Parathyroid adenoma (tissue), 2 donors: ENCODE measurements around the gene DCTPP1.
"Not testable (repeated sequence)": the region's sequence is repeated elsewhere in the genome, so short reads cannot be mapped to it uniquely, and the experiment has no call there.

ENCODE experiments used
- H2AFZ ChIP-seq: fragments of 300-600 bp; sonication (generic); one replicate; pipeline ENCODE4 v1.7.0; 2017; ENCODE audit warnings: antibody characterized with exemption, mild to moderate bottlenecking
- H3K27ac ChIP-seq: fragments of 300-600 bp; sonication (generic); one replicate; pipeline ENCODE4 v1.7.0; 2017
- H3K27me3 ChIP-seq: fragments of 300-600 bp; sonication (generic); one replicate; pipeline ENCODE4 v1.7.0; 2017; ENCODE audit warnings: low read length; ENCODE audit not compliant: control insufficient read depth, insufficient read depth
- H3K36me3 ChIP-seq: fragments of 300-600 bp; sonication (generic); one replicate; pipeline ENCODE4 v1.7.0; 2017; ENCODE audit warnings: low read length; ENCODE audit not compliant: control insufficient read depth, insufficient read depth
- H3K4me1 ChIP-seq: fragments of 300-600 bp; sonication (generic); one replicate; pipeline ENCODE4 v1.7.0; 2017; ENCODE audit warnings: control low read depth
- H3K4me2 ChIP-seq: fragments of 300-600 bp; sonication (generic); one replicate; pipeline ENCODE4 v1.7.0; 2017; ENCODE audit warnings: low read length
- H3K4me3 ChIP-seq: fragments of 300-600 bp; sonication (generic); one replicate; pipeline ENCODE4 v1.7.0; 2017; ENCODE audit warnings: low read depth, low read length
- H3K79me2 ChIP-seq: fragments of 300-600 bp; sonication (generic); one replicate; pipeline ENCODE4 v1.7.0; 2017; ENCODE audit warnings: control low read depth
- H3K9ac ChIP-seq: fragments of 300-600 bp; sonication (generic); one replicate; pipeline ENCODE4 v1.7.0; 2017; ENCODE audit warnings: mild to moderate bottlenecking
- H3K9me3 ChIP-seq: fragments of 300-600 bp; sonication (generic); one replicate; pipeline ENCODE4 v1.7.0; 2017; ENCODE audit warnings: low read length; ENCODE audit not compliant: control insufficient read depth
- TF ChIP-seq, protein P1 (sequence below): fragments of 300-600 bp; sonication (generic); IDR thresholded peaks from one replicate; pipeline ENCODE4 v1.7.0; 2017; ENCODE audit warnings: antibody characterized with exemption, mild to moderate bottlenecking
- donor health status: primary hyperparathyroidism.

Gene DCTPP1

DNA sequence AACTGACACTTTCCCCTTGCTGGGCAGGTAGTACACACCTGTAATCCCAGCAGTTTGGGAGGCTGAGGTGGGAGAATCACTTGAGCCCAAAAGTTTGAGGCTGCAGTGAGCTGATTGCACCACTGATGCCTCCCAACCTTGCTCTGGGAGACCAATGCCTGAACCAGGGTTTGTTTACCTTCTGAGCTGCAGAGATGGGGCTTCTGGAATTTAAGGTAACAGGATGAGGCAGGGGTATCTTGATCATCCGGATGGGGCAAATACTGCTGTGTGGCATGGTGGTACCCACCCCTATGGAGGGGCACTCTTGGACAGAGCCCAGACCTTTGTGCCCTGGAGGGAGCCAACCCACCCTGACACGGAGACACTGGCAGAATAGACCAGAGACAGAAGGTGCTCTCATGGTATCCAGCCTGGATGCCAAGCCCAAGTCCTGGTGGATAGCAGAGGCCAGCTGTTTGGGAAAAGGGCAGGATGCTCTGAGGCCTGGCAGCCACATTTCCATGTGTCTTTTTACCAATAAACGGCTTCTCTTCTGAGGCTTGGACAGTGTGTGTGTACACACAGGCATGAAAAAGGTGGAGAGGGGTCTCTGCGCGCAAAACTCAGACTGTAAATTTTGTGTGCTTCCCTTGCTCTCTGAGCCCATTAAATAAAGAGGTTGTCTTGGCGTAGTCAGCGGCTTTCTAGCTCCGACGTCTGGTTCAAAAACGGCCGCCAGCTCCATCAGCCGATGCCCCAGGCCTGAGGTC lies 30.2 kb downstream of the DCTPP1 start:
- peak overlapping the region; percentile 84 for H2AFZ ChIP-seq
- peak overlapping the region; percentile 67 for H3K4me2 ChIP-seq
- TF ChIP-seq, protein P1, sequence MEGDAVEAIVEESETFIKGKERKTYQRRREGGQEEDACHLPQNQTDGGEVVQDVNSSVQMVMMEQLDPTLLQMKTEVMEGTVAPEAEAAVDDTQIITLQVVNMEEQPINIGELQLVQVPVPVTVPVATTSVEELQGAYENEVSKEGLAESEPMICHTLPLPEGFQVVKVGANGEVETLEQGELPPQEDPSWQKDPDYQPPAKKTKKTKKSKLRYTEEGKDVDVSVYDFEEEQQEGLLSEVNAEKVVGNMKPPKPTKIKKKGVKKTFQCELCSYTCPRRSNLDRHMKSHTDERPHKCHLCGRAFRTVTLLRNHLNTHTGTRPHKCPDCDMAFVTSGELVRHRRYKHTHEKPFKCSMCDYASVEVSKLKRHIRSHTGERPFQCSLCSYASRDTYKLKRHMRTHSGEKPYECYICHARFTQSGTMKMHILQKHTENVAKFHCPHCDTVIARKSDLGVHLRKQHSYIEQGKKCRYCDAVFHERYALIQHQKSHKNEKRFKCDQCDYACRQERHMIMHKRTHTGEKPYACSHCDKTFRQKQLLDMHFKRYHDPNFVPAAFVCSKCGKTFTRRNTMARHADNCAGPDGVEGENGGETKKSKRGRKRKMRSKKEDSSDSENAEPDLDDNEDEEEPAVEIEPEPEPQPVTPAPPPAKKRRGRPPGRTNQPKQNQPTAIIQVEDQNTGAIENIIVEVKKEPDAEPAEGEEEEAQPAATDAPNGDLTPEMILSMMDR: no peak
- H3K79me2 ChIP-seq: no peaks in the 10 kb centered on the region
- H3K27me3 ChIP-seq: no peaks in the 10 kb centered on the region
- peak overlapping the region; percentile 69 for H3K4me3 ChIP-seq
- peaks cover 15% of the 10 kb centered on the region for H3K4me1 ChIP-seq
- no peaks in the 10 kb centered on the region for H3K36me3 ChIP-seq
- H3K9ac ChIP-seq: no peak overlapping the region
- peak overlapping the region; percentile 67 for H3K27ac ChIP-seq
- no peaks in the 10 kb centered on the region for H3K9me3 ChIP-seq

DNA sequence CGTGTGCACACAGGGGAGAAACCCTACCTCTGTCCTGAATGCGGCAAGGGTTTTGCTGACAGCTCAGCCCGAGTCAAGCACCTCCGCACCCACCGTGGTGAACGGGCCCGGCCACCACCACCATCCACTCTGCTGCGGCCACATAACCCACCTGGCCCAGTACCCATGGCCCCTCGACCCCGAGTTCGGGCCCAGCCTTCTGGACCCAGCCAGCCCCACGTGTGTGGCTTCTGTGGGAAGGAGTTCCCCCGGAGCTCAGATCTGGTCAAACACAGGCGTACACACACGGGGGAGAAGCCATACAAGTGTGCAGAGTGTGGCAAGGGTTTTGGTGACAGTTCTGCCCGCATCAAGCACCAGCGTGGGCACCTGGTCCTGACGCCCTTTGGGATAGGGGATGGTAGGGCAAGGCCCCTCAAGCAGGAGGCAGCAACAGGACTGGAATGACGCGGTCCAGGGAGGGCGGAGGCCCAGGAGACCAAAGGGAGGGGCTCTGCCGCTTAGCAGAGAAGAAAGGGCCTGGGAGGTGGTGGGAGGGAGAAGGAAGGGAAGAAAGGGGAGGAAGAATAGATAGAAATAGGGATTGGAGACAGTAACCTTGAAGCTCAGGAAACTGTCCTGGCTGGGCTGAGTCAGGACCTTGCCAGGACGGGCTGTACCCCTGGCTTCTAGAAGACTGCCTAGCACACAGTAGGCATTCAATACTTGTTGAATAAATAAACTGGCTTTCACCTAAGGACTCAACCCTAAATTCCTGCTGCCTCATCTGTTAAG lies 31.0 kb downstream of the DCTPP1 start:
- no peaks in the 10 kb centered on the region for H3K9me3 ChIP-seq
- no peaks in the 10 kb centered on the region for H3K79me2 ChIP-seq
- H2AFZ ChIP-seq: no peak overlapping the region
- H3K4me3 ChIP-seq: no peak overlapping the region
- no peaks in the 10 kb centered on the region for H3K36me3 ChIP-seq
- peaks cover 18% of the 10 kb centered on the region for H3K4me1 ChIP-seq
- no peak overlapping the region for H3K9ac ChIP-seq
- no peaks in the 10 kb centered on the region for H3K27me3 ChIP-seq
- no peak overlapping the region for H3K4me2 ChIP-seq
- TF ChIP-seq, protein P1: no peak
- H3K27ac ChIP-seq: no peak overlapping the region

DNA sequence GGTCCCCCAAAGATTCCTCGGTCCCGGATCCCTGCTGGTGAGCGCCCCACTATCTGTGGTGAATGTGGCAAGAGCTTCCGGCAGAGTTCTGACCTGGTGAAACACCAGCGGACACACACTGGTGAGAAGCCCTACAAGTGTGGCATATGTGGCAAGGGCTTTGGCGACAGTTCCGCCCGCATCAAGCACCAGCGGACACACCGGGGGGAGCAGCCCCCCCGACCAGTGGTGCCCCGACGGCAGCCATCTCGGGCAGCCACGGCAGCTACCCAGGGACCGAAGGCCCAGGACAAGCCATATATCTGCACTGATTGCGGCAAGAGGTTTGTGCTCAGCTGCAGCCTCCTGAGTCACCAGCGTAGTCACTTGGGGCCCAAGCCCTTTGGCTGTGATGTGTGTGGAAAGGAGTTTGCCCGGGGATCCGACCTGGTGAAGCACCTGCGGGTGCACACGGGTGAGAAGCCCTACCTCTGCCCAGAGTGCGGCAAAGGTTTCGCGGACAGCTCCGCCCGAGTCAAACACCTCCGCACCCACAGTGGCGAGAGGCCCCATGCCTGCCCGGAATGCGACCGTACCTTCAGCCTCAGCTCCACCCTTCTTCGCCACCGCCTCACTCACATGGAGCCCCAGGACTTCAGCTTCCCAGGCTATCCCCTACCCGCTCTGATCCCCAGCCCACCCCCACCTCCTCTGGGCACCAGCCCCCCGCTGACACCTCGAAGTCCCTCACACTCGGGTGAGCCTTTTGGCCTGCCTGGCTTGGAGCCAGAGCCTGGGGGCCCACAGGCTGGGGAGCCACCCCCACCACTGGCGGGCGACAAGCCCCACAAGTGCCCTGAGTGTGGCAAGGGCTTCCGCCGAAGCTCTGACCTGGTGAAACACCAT lies 31.8 kb downstream of the DCTPP1 start:
- H3K9ac ChIP-seq: no peak overlapping the region
- H3K36me3 ChIP-seq: no peaks in the 10 kb centered on the region
- H3K9me3 ChIP-seq: no peaks in the 10 kb centered on the region
- TF ChIP-seq, protein P1: no peak
- no peak overlapping the region for H3K4me2 ChIP-seq
- H3K27me3 ChIP-seq: no peaks in the 10 kb centered on the region
- H2AFZ ChIP-seq: no peak overlapping the region
- H3K4me3 ChIP-seq: no peak overlapping the region
- H3K4me1 ChIP-seq: peaks cover 18% of the 10 kb centered on the region
- H3K79me2 ChIP-seq: no peaks in the 10 kb centered on the region
- no peak overlapping the region for H3K27ac ChIP-seq

DNA sequence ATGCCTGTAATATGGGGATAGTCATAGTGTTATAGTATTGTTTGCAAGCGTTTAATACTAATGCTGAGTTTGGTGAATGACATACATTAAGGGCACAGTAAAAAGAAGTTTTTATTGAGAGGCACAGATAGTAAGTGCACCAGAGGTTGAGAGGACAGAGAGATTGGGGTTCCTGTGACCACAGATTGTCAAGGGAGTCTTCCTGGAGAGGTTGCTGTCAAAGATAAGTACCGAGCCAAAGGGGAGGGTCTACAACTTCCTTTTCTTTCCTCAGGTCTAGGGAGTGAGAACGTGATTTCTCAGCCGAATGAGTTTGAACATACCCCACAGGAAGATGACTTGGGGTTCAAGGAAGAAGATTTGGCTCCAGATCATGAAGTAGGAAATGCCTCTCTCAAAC lies 32.8 kb downstream of the DCTPP1 start:
- Histone ChIP-seq H3K4me3 (no peak overlapping the region), H3K4me1 (peaks cover 18% of the 10 kb centered on the region), H3K36me3 (no peaks in the 10 kb centered on the region), H3K79me2 (no peaks in the 10 kb centered on the region), H3K27ac (no peak overlapping the region), H2AFZ (no peak overlapping the region), H3K27me3 (no peaks in the 10 kb centered on the region), H3K4me2 (no peak overlapping the region), H3K9me3 (no peaks in the 10 kb centered on the region), H3K9ac (no peak overlapping the region)
- TF ChIP-seq, protein P1: no peak

DNA sequence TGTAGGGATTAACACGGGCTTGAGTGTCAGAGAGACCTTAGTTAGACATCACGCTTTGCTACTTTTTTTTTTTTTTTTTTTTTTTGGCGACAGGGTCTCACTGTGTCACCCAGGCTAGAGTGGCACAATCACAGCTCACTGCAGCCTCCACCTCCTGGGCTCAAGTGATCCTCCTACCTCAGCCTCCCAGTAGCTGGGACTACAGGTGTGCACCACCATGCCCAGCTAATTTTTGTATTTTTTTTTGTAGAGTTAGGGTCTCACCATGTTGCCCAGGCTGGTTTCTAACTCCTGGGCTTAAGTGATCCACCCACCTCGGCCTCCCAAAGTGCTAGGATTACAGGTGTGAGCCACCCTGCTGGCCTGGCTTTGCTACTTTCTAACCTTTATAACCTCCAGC lies 33.2 kb downstream of the DCTPP1 start:
- not testable (repeated sequence) for H3K9me3 ChIP-seq, H3K27me3 ChIP-seq, H3K9ac ChIP-seq, H3K36me3 ChIP-seq, H2AFZ ChIP-seq, H3K79me2 ChIP-seq
- peak overlapping the region; percentile 82 for H3K27ac ChIP-seq
- peak overlapping the region; percentile 63 for H3K4me3 ChIP-seq
- H3K4me1 ChIP-seq: peaks cover 18% of the 10 kb centered on the region
- H3K4me2 ChIP-seq: peak overlapping the region; percentile 72
